NCI-H1105 (cell line): ENCODE results near the gene PAGE2.
"Not testable (repeated sequence)": the region's sequence is repeated elsewhere in the genome, so short reads cannot be mapped to it uniquely, and the experiment has no call there.

Source experiments
- DNase-seq: peaks from one replicate; lab custom pipeline; 2025; lab: John Stamatoyannopoulos, UW

PAGE2 gene

GRCh38 chrX:55088795-55089489 lies at the start of gene PAGE2:
Gene PAGE2, plus strand, starts transcription at chrX:55089018. Its CDS starts 1,003 bp downstream, at chrX:55090021.
- no peak for DNase-seq

GRCh38 chrX:55039471-55039870 lies 49.3 kb upstream of the PAGE2 start:
- no peak for DNase-seq

GRCh38 chrX:55041514-55041913 lies 47.3 kb upstream of the PAGE2 start:
- no peak for DNase-seq

- DNase-seq, result not testable (repeated sequence)
Observed at GRCh38 chrX:55050599-55050998, 38.2 kb upstream of the PAGE2 start.

GRCh38 chrX:55056820-55057674 lies 31.8 kb upstream of the PAGE2 start:
- DNase-seq, result no peak

- DNase-seq, result no peak
Observed at GRCh38 chrX:55057675-55058249, 31.1 kb upstream of the PAGE2 start.

GRCh38 chrX:55067180-55067579 lies 21.6 kb upstream of the PAGE2 start:
- DNase-seq, result not testable (repeated sequence)

GRCh38 chrX:55072286-55072685 lies 16.5 kb upstream of the PAGE2 start:
- no peak for DNase-seq

GRCh38 chrX:55074851-55075467 lies 13.9 kb upstream of the PAGE2 start, which contains the start of gene PAGE2B:
Gene PAGE2B, plus strand, starts transcription at chrX:55075030. Its CDS starts 1,012 bp downstream, at chrX:55076042.
- no peak for DNase-seq

- no peak for DNase-seq
Observed at GRCh38 chrX:55098691-55099090, 9.9 kb downstream of the PAGE2 start.

- DNase-seq, result no peak
Observed at GRCh38 chrX:55099162-55099561, 10.3 kb downstream of the PAGE2 start.

- DNase-seq, result no peak
Observed at GRCh38 chrX:55102754-55103153, 13.9 kb downstream of the PAGE2 start.

GRCh38 chrX:55107262-55107661 lies 18.4 kb downstream of the PAGE2 start:
- no peak for DNase-seq

GRCh38 chrX:55107911-55108310 lies 19.1 kb downstream of the PAGE2 start:
- no peak for DNase-seq

- no peak for DNase-seq
Observed at GRCh38 chrX:55109306-55109705, 20.5 kb downstream of the PAGE2 start.

GRCh38 chrX:55111578-55112254 lies 22.9 kb downstream of the PAGE2 start:
- DNase-seq, result no peak

GRCh38 chrX:55116589-55116988 lies 27.8 kb downstream of the PAGE2 start:
- not testable (repeated sequence) for DNase-seq

GRCh38 chrX:55118574-55118973 lies 29.8 kb downstream of the PAGE2 start:
- no peak for DNase-seq

- DNase-seq, result no peak
Observed at GRCh38 chrX:55119271-55119670, 30.5 kb downstream of the PAGE2 start.

- DNase-seq, result no peak
Observed at GRCh38 chrX:55119712-55120111, 30.9 kb downstream of the PAGE2 start.

- no peak for DNase-seq
Observed at GRCh38 chrX:55120761-55121358, 32.0 kb downstream of the PAGE2 start.
